HG02678 (cell line): ENCODE results near the gene GCFC2.
"Not testable (repeated sequence)": the region's sequence is repeated elsewhere in the genome, so short reads cannot be mapped to it uniquely, and the experiment has no call there.

Experiments
- ATAC-seq: cut with Tn5 transposase; IDR thresholded peaks from one replicate; pipeline ENCODE4 v1.9.1; 2021; ENCODE audit warnings: mild to moderate bottlenecking, moderate library complexity; ENCODE audit not compliant: unreplicated experiment

The GCFC2 gene

GRCh38 chr2:75680402-75680801 is 30.3 kb downstream of the GCFC2 start:
- ATAC-seq: no peak

GRCh38 chr2:75679556-75679955 is 31.2 kb downstream of the GCFC2 start:
- no peak for ATAC-seq

GRCh38 chr2:75676464-75676863 is 34.3 kb downstream of the GCFC2 start:
- ATAC-seq: no peak

GRCh38 chr2:75675908-75676307 is 34.8 kb downstream of the GCFC2 start:
- no peak for ATAC-seq

GRCh38 chr2:75675423-75675822 is 35.3 kb downstream of the GCFC2 start:
- ATAC-seq: not testable (repeated sequence)

- no peak for ATAC-seq
Measured at GRCh38 chr2:75667884-75668283, 42.8 kb downstream of the GCFC2 start.

GRCh38 chr2:75666911-75667310 is 43.8 kb downstream of the GCFC2 start:
- ATAC-seq: no peak

- ATAC-seq: no peak
Measured at GRCh38 chr2:75657798-75658197, 52.9 kb downstream of the GCFC2 start.

GRCh38 chr2:75656563-75656962 is 54.2 kb downstream of the GCFC2 start:
- no peak for ATAC-seq

GRCh38 chr2:75655861-75656260 is 54.9 kb downstream of the GCFC2 start:
- no peak for ATAC-seq

GRCh38 chr2:75654012-75654411 is 56.7 kb downstream of the GCFC2 start:
- ATAC-seq: no peak

- no peak for ATAC-seq
Measured at GRCh38 chr2:75647771-75648170, 62.9 kb downstream of the GCFC2 start.

GRCh38 chr2:75646583-75647425 is 63.9 kb downstream of the GCFC2 start, which contains the start of gene MRPL19:
Gene MRPL19, plus strand, starts transcription at chr2:75646783. Its CDS starts 25 bp downstream, at chr2:75646808.
- peak; percentile 95 for ATAC-seq

GRCh38 chr2:75646090-75646582 is 64.6 kb downstream of the GCFC2 start:
- no peak for ATAC-seq

GRCh38 chr2:75645643-75646042 is 65.1 kb downstream of the GCFC2 start:
- ATAC-seq: no peak

- no peak for ATAC-seq
Measured at GRCh38 chr2:75643980-75644379, 66.7 kb downstream of the GCFC2 start.

- ATAC-seq: no peak
Measured at GRCh38 chr2:75641587-75641986, 69.1 kb downstream of the GCFC2 start.

GRCh38 chr2:75640621-75641121 is 70.0 kb downstream of the GCFC2 start:
- ATAC-seq: peak; percentile 99

GRCh38 chr2:75637568-75637967 is 73.1 kb downstream of the GCFC2 start:
- no peak for ATAC-seq

GRCh38 chr2:75634945-75635344 is 75.8 kb downstream of the GCFC2 start:
- ATAC-seq: no peak

GRCh38 chr2:75633620-75634019 is 77.1 kb downstream of the GCFC2 start:
- ATAC-seq: no peak

GRCh38 chr2:75632813-75633212 is 77.9 kb downstream of the GCFC2 start:
- ATAC-seq: no peak
